HepG2 (cell line): ENCODE results near the gene FAM20C. TPM values are rescaled to one million over a fixed set of nuclear protein-coding genes. Genes with fewer than 3 reads are reported as not detected.

Experiments used
- ATAC-seq: fragments of 200-7000 bp; cut with Tn5 transposase; 3 replicates; pipeline ENCODE4 v1.9.1; 2020; ENCODE audit warnings: mild to moderate bottlenecking, moderate library complexity
- BruUV-seq: library from RNA; stranded (reverse); fragments of 400-500 nt; replicated peaks from 2 replicates; lab custom pipeline; 2021; lab: Mats Ljungman, UMichigan
- CTCF ChIA-PET: fragments of 300-600 bp; formaldehyde crosslinking; extraction: SDS; loops from one replicate; lab custom pipeline; 2021; ENCODE audit warnings: low total read pairs, inconsistent platforms, low intra/inter-chr PET ratio; lab: Yijun Ruan, JAX
- POLR2A ChIA-PET: fragments of 350-600 bp; sonication (Branson Sonifier 250); formaldehyde crosslinking; loops from one replicate; lab custom pipeline; 2020; ENCODE audit warnings: antibody characterized with exemption, inconsistent platforms; lab: Yijun Ruan, JAX
- DNase-seq: peaks from one replicate; pipeline ENCODE4 v3.0.0-alpha.2; 2015; ENCODE audit warnings: low spot score
- FAIRE-seq: peaks from 3 replicates; lab custom pipeline; 2011; peaks lifted over from hg19 to GRCh38; lab: Jason Lieb, UNC
- H2AFZ ChIP-seq: one replicate; pipeline ENCODE4 v1.6.1; 2011; ENCODE audit warnings: low read length, inconsistent platforms
- H3K27ac ChIP-seq: fragments of 300-600 bp; 3 replicates; pipeline ENCODE4 v1.8.0; 2011; ENCODE audit warnings: mixed run types, mild to moderate bottlenecking, mixed read lengths, low read length, inconsistent platforms; ENCODE audit not compliant: insufficient read depth; ENCODE audit errors: extremely low read length
- H3K27me3 ChIP-seq, 2 experiments: fragments of 200-600 bp in 1 of 2; 2 replicates in 1 of 2; 3 replicates in 1 of 2; pipeline versions ENCODE4 v1.6.0 to v1.8.0; 2011; ENCODE audit warnings: low read length in 2 of 2, mild to moderate bottlenecking in 2 of 2, moderate library complexity in 2 of 2, inconsistent platforms in 1 of 2; ENCODE audit not compliant: insufficient read depth in 2 of 2, control insufficient read depth in 1 of 2
- H3K36me3 ChIP-seq, 2 experiments: fragments of 200-600 bp in 1 of 2; replicated peaks in 1 of 2; 2 replicates in 1 of 2; 3 replicates in 1 of 2; pipeline versions ENCODE4 v1.5.1 to v1.8.0; 2011; ENCODE audit warnings: low read length in 2 of 2, inconsistent platforms in 1 of 2; ENCODE audit not compliant: insufficient read depth in 2 of 2, control insufficient read depth in 1 of 2
- H3K4me1 ChIP-seq: 2 replicates; pipeline ENCODE4 v1.5.1; 2012; ENCODE audit warnings: low read length, inconsistent platforms; ENCODE audit not compliant: insufficient read depth
- H3K4me2 ChIP-seq: 2 replicates; pipeline ENCODE4 v1.6.0; 2011; ENCODE audit warnings: low read depth, low read length, inconsistent platforms
- H3K4me3 ChIP-seq, 3 experiments: fragments of 200-600 bp in 1 of 3; sonication (generic), shearing (Covaris generic) in 1 of 3; replicated peaks in 1 of 3; 2 replicates each; pipeline ENCODE4 v1.5.1; 2011 to 2016; ENCODE audit warnings: low read length in 3 of 3, inconsistent platforms in 2 of 3, low read depth in 2 of 3, mild to moderate bottlenecking in 2 of 3, control low read depth in 1 of 3, mixed read lengths in 1 of 3; ENCODE audit not compliant: insufficient read depth in 1 of 3
- H3K79me2 ChIP-seq: one replicate; pipeline ENCODE4 v1.6.1; 2011; ENCODE audit warnings: low read length, inconsistent platforms; ENCODE audit not compliant: insufficient read depth
- H3K9ac ChIP-seq: 2 replicates; pipeline ENCODE4 v1.6.0; 2011; ENCODE audit warnings: mild to moderate bottlenecking, low read depth, low read length, inconsistent platforms; ENCODE audit not compliant: insufficient read depth
- H3K9me3 ChIP-seq: 2 replicates; pipeline ENCODE4 v1.5.1; 2012; ENCODE audit warnings: mild to moderate bottlenecking, low read length
- H4K20me1 ChIP-seq: 2 replicates; pipeline ENCODE4 v1.6.0; 2011; ENCODE audit warnings: inconsistent platforms, mild to moderate bottlenecking, low read length, moderate library complexity; ENCODE audit not compliant: insufficient read depth
- ELF3 ChIP-seq: IDR thresholded peaks from 2 replicates; pipeline ENCODE4 v1.6.1; 2016; ENCODE audit warnings: missing genetic modification reagents, missing compliant biosample characterization
- NFIC ChIP-seq: IDR thresholded peaks from 2 replicates; pipeline ENCODE4 v1.6.1; 2012; ENCODE audit warnings: mild to moderate bottlenecking, low read length, inconsistent platforms
- RARA ChIP-seq: IDR thresholded peaks from 2 replicates; pipeline ENCODE4 v1.6.1; 2016; ENCODE audit warnings: missing genetic modification reagents, missing compliant biosample characterization
- STAG1 ChIP-seq: sonication (generic); formaldehyde crosslinking; IDR thresholded peaks from 2 replicates; pipeline ENCODE4 v1.4.0; 2020; ENCODE audit warnings: missing genetic modification reagents
- ZNF546 ChIP-seq: sonication (generic); formaldehyde crosslinking; conservative IDR thresholded peaks from 2 replicates; pipeline ENCODE4 v1.8.1; 2023; ENCODE audit warnings: mild to moderate bottlenecking, missing genetic modification reagents
- WGBS: methylation state at CpG from one replicate; pipeline ENCODE4 v1.1.6; 2017; ENCODE audit warnings: low lambda C conversion rate; 5-methylcytosine and 5-hydroxymethylcytosine counted together
- in situ Hi-C: cut with HindIII; loops from 2 replicates; pipeline ENCODE4 v1.10.0; 2017; ENCODE audit warnings: low pct_unique_long_range_greater_than_20kb; ENCODE audit not compliant: extremely low pct_ligation_motif_present
- intact Hi-C: fragments of 100-400 bp; cut with micrococcal nuclease; formaldehyde crosslinking; loops from one replicate; pipeline ENCODE4 v1.10.0; 2022; ENCODE audit not compliant: unreplicated experiment
- polyA plus RNA-seq, 8 experiments: library from polyadenylated mRNA; depleted of rRNA in 3 of 8; stranded (reverse) in 7 of 8; unstranded in 1 of 8; fragments of >200 nt; fragmentation: Illumina TruSeq in 4 of 8; extraction: Trizol in 4 of 8; gene quantifications; 2 replicates each; pipeline versions ENCODE4 v1.2.1 to v1.2.3, GENCODE V29; 2011 to 2016; ENCODE audit warnings: low read depth in 4 of 8, missing spikeins in 1 of 8, mixed read lengths in 1 of 8; ENCODE audit not compliant: insufficient read depth in 1 of 8
- total RNA-seq, 5 experiments: library from RNA; depleted of rRNA; stranded (reverse); fragments of >200 nt; fragmentation: Illumina TruSeq; extraction: Trizol; gene quantifications; 2 replicates each; pipeline ENCODE4 v1.2.3, GENCODE V29; 2016; ENCODE audit warnings: low read depth in 1 of 5
- TF ChIP-seq, protein P1 (sequence below): fragments of 450-650 bp; IDR thresholded peaks from 2 replicates; pipeline ENCODE4 v1.6.1; 2016
- TF ChIP-seq, protein P2 (sequence below): sonication (generic); formaldehyde crosslinking; IDR thresholded peaks from 2 replicates; pipeline ENCODE4 v1.9.0; 2021; ENCODE audit warnings: missing genetic modification reagents, borderline replicate concordance

FAM20C gene
- total and polyA plus RNA-seq, 2 of the 13 experiments (the other 11 are each of a cell fraction or from before 2014, with no cell fraction given), result 11.9 to 19.9 TPM

DNA sequence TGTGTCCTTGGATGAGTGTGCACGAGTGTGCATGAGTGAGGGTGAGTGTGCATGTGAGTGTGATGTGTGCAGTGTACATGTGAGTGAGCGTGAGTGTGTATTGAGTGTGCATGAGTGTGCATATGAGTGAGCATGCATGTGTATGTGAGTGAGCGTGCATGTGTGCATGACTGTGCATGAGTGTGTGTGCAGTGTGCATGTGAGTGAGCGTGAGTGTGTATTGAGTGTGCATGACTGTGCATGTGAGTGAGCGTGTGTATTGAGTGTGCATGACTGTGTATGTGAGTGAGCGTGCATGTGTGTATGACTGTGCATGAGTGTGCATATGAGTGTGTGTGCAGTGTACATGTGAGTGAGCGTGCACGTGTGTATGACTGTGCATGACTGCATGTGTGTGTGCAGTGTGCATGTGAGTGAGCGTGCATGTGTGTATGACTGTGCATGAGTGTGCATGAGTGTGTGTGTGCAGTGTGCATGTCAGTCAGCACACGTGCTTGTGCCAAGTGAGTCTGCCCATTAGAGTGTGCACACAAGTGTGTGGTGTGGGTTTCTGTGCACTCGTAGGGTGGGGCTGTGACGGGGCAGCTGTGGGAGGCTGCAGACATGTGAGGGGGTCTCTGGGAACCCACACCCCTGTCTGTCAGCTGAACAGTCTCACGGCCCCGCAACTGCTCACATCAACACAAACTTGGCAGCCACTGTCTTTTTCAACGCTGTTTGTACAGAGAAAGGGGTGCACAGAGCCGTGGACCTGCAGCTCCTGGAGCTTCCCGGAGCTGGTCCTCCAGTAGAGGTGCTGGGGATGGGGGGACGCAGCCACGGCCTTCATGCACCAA lies 112.4 kb downstream of the FAM20C start:
- Histone ChIP-seq H3K36me3 (no peaks in the 10 kb centered on the region), H4K20me1 (no peaks in the 10 kb centered on the region), H3K27ac (no peak overlapping the region), H2AFZ (no peak overlapping the region), H3K27me3 (peaks cover 0 to 15% of the 10 kb centered on the region in 2 experiments; a peak in 2 of 5 replicates), H3K79me2 (no peaks in the 10 kb centered on the region), H3K4me1 (no peaks in the 10 kb centered on the region), H3K4me3 (no peak overlapping the region)
- in situ Hi-C loops (no loop called here), intact Hi-C loops (no loop called here)
- WGBS, result 69% methylated on average over 12 of the region's 19 CpGs
- FAIRE-seq (no peak), DNase-seq (no peak)
- no TSS peak for BruUV-seq
- ChIA-PET POLR2A (no interaction called here), CTCF (no interaction called here)
- TF ChIP-seq STAG1 (CRISPR knock-in tag) (no peak), ELF3 (no peak)
- TF ChIP-seq, protein P1, sequence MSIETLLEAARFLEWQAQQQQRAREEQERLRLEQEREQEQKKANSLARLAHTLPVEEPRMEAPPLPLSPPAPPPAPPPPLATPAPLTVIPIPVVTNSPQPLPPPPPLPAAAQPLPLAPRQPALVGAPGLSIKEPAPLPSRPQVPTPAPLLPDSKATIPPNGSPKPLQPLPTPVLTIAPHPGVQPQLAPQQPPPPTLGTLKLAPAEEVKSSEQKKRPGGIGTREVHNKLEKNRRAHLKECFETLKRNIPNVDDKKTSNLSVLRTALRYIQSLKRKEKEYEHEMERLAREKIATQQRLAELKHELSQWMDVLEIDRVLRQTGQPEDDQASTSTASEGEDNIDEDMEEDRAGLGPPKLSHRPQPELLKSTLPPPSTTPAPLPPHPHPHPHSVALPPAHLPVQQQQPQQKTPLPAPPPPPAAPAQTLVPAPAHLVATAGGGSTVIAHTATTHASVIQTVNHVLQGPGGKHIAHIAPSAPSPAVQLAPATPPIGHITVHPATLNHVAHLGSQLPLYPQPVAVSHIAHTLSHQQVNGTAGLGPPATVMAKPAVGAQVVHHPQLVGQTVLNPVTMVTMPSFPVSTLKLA, result peak; percentile 44
- TF ChIP-seq, all 625 proteins: peak for 1
- no peak overlapping the region for H3K4me2 ChIP-seq
- no peak overlapping the region for H3K9ac ChIP-seq
- H3K9me3 ChIP-seq, result no peaks in the 10 kb centered on the region
- no peak for ATAC-seq

DNA sequence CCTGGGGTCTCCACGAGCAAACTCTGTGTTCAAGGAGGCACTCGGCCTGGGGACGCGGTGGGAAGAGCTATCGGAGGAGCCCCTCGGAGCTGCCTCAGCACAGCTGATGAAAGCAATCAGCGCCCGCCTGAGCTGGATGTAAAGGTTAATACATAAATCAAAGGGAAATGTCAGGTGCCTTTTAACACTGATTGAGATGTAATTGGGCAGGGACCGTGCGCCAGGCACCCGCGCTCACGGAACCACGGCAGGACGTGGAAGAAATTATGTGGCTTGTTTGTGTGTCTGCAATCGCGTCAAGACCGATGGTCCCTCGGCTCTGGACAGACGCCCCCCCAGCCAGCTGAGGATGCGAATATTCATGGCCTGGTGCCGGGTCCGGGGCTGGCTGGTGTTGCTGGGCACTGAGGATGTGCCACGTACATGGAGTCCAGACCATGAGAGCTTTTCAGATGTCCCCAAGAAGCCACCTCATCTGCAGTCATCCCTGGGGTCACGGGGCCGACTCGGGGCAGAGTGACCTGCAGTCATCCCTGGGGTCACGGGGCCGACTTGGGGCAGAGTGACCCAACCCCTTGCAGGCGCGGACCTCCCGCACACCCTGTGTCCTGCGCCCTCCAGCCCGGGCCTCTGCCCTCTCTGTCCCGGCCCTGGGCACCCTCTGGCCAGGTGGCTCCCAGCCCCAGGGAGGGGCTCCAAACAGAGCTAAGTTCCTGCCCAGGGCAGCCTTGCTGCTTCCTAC lies 113.2 kb downstream of the FAM20C start:
- no peaks in the 10 kb centered on the region for H3K36me3 ChIP-seq

More for the DNA sequence above, 113.2 kb downstream of the FAM20C start:
- ChIA-PET CTCF (no interaction called here), POLR2A (no interaction called here)
- WGBS, result 72% methylated on average over 17 of the region's 35 CpGs
- no peaks in the 10 kb centered on the region for H3K9me3 ChIP-seq
- no peaks in the 10 kb centered on the region for H3K4me1 ChIP-seq
- H3K9ac ChIP-seq, result no peak overlapping the region
- in situ Hi-C loops (no loop called here), intact Hi-C loops (no loop called here)
- H3K4me2 ChIP-seq, result no peak overlapping the region
- DNase-seq (no peak), FAIRE-seq (no peak), ATAC-seq (no peak)
- H3K27ac ChIP-seq, result no peak overlapping the region
- H3K79me2 ChIP-seq, result no peaks in the 10 kb centered on the region
- H2AFZ ChIP-seq, result no peak overlapping the region
- TF ChIP-seq ZNF546 (no peak), RARA (CRISPR knock-in tag) (no peak), NFIC (no peak)
- TF ChIP-seq, protein P2, sequence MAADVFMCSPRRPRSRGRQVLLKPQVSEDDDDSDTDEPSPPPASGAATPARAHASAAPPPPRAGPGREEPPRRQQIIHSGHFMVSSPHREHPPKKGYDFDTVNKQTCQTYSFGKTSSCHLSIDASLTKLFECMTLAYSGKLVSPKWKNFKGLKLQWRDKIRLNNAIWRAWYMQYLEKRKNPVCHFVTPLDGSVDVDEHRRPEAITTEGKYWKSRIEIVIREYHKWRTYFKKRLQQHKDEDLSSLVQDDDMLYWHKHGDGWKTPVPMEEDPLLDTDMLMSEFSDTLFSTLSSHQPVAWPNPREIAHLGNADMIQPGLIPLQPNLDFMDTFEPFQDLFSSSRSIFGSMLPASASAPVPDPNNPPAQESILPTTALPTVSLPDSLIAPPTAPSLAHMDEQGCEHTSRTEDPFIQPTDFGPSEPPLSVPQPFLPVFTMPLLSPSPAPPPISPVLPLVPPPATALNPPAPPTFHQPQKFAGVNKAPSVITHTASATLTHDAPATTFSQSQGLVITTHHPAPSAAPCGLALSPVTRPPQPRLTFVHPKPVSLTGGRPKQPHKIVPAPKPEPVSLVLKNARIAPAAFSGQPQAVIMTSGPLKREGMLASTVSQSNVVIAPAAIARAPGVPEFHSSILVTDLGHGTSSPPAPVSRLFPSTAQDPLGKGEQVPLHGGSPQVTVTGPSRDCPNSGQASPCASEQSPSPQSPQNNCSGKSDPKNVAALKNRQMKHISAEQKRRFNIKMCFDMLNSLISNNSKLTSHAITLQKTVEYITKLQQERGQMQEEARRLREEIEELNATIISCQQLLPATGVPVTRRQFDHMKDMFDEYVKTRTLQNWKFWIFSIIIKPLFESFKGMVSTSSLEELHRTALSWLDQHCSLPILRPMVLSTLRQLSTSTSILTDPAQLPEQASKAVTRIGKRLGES (CRISPR knock-in tag), result no peak
- no peak overlapping the region for H3K4me3 ChIP-seq
- H4K20me1 ChIP-seq, result no peaks in the 10 kb centered on the region
- BruUV-seq, result no TSS peak
- H3K27me3 ChIP-seq, result peaks cover 0 to 15% of the 10 kb centered on the region in 2 experiments; a peak in 2 of 5 replicates
